Neural crest cell (in vitro differentiated cells): Measurements from ENCODE around the gene TMBIM1. TPM values are rescaled to one million over a fixed set of nuclear protein-coding genes. Genes with fewer than 3 reads are reported as not detected.

ENCODE experiments used
- DNase-seq: peaks from one replicate; pipeline ENCODE4 v3.0.0; 2021; ENCODE audit warnings: low read depth, mixed read lengths, low spot score
- H3K27ac Mint-ChIP-seq: one replicate; pipeline ENCODE4 v1.8.0; 2021; ENCODE audit warnings: mild to moderate bottlenecking, mixed read lengths; ENCODE audit not compliant: unreplicated experiment
- H3K27me3 Mint-ChIP-seq: 2 replicates; pipeline ENCODE4 v1.8.0; 2021; ENCODE audit warnings: low read depth, mild to moderate bottlenecking, mixed read lengths
- H3K36me3 Mint-ChIP-seq: 2 replicates; pipeline ENCODE4 v1.8.0; 2021; ENCODE audit warnings: low read depth, mild to moderate bottlenecking, mixed read lengths
- H3K4me1 Mint-ChIP-seq: 2 replicates; pipeline ENCODE4 v1.8.0; 2021; ENCODE audit warnings: mixed read lengths
- H3K4me3 Mint-ChIP-seq: one replicate; pipeline ENCODE4 v1.8.0; 2021; ENCODE audit warnings: mild to moderate bottlenecking, mixed read lengths
- H3K9me3 Mint-ChIP-seq: 2 replicates; pipeline ENCODE4 v1.8.0; 2021; ENCODE audit warnings: mixed read lengths
- CTCF ChIP-seq: fragments of 200-600 bp; sonication (generic); conservative IDR thresholded peaks from 2 replicates; pipeline ENCODE4 v1.5.0; 2021; ENCODE audit warnings: antibody characterized with exemption, mild to moderate bottlenecking
- total RNA-seq: library from RNA; stranded (reverse); gene quantifications from 2 replicates; pipeline ENCODE4 v1.2.1, GENCODE V29; 2021

TMBIM1 gene
- total RNA-seq, 1 donor from 2014 or later, result 8.5 TPM

DNA sequence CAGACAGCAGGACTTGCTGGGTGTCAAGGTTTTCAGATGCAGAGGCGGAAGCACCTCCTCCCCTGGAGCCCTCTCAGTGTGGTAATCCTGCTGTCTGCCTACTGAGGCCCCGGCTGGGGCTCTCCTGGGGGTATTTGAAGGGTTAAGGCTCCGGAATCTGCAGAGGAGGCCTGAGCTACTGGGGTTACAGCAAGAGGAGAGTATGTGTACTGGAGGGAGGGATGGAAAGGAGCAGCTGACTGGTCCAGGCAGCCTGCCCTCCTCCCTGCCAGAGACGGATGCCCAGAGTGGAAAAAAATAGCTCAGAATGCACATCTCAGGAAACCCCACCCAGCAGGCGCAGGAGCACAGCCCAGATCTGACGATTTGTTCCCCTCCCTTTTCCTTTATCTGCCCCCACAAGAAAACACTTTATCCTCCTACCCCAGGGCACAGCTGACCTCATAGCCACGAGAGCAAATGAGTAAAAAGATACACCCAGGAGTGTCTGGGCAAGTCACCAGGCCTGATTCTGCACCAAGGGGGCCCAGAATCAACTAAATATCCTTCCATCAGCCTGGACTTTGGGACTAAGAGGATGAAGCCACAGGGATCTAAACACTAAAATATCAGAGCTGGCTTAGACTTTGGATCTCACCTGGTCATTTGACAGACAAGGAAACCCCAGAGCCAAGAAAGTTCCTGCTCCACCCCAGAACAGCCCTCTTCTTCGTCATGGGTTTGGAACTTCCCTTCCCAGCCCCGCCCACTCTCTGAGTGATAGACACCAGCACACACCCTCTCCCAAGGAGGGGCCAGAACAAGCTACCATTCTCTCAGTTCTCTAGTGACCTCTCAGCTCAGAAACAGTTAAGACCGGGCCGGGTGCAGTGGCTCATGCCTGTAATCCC lies 5.5 kb downstream of the TMBIM1 start:
- no peaks in the 10 kb centered on the region for H3K27me3 Mint-ChIP-seq
- no peak for TF ChIP-seq CTCF
- H3K36me3 Mint-ChIP-seq, result no peaks in the 10 kb centered on the region
- H3K4me1 Mint-ChIP-seq, result peaks cover 28% of the 10 kb centered on the region
- H3K9me3 Mint-ChIP-seq, result no peaks in the 10 kb centered on the region
- peak overlapping the region; percentile 80 for H3K27ac Mint-ChIP-seq
- peak overlapping the region; percentile 16 for H3K4me3 Mint-ChIP-seq
- DNase-seq, result peak; percentile 34

DNA sequence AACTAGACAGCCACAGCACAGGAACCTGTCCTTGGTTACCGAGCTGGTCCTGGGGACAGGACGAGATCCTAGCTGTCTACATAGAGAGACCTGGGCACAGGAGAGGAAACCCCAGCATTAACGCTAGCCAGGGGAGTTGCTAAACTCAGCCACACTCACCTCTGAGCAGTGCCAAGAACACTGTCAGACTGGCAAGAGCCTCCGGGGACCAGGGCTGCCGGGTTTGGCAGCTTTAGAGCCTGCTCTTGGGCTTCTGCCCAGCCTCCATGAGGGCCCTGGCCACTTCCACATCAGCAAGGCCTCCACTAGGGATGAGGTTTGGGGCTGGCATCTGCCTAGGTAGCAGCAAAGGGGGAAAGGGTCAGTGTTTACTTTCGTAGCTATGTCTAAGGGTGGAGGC lies 6.7 kb downstream of the TMBIM1 start:
- no peak overlapping the region for H3K4me3 Mint-ChIP-seq
- H3K9me3 Mint-ChIP-seq, result no peaks in the 10 kb centered on the region
- H3K36me3 Mint-ChIP-seq, result no peaks in the 10 kb centered on the region
- DNase-seq, result no peak
- H3K4me1 Mint-ChIP-seq, result peaks cover 28% of the 10 kb centered on the region
- H3K27ac Mint-ChIP-seq, result peak overlapping the region; percentile 73
- no peak for TF ChIP-seq CTCF
- H3K27me3 Mint-ChIP-seq, result no peaks in the 10 kb centered on the region

GRCh38 chr2:218284106-218284811 lies 8.0 kb downstream of the TMBIM1 start:
- H3K27ac Mint-ChIP-seq, result peak overlapping the region; percentile 62

DNA sequence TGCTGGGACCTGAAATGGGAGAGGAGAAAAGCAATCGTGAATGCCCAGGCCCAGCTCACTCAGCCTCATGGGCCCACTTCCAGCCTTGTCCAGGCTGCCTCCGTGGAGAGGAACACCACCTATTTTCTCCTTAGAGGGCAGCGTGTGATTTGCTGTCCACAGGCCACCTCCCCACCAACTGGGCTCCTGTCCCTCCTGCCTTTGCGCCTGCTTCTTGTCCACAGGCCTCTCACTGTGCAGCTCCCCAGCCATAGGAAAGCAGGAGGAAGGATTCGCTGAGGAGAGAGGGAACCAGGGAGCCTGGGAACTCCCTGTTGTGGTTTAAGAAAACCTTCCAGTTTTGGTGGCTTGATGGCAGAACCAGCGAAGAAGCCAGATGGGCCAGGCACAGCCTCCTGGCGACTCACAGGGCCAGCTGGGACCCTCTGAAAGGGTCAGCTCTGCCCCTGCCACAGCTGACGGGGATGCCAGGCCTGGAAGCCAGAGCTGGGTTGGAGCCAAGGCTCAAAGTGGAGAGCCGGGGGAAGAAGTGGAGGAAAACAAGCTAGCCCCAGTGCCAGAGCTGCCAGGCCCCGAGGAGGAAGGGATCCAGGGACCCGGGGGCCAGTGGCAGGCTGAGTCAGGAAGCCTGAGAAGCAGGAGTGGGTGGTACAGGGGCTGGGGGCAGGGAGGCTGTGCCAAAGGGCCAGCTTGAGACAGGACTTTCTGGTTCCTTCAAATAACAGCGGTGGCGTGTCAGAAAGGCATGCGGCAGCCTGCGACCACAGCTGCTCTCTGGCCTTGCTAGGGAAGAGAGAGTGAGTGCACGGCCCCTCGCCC lies 9.9 kb downstream of the TMBIM1 start:
- H3K4me1 Mint-ChIP-seq, result peaks cover 12% of the 10 kb centered on the region
- no peaks in the 10 kb centered on the region for H3K27me3 Mint-ChIP-seq
- no peak for DNase-seq
- H3K36me3 Mint-ChIP-seq, result no peaks in the 10 kb centered on the region
- no peak for TF ChIP-seq CTCF
- H3K9me3 Mint-ChIP-seq, result no peaks in the 10 kb centered on the region
- H3K27ac Mint-ChIP-seq, result peak overlapping the region; percentile 81
- no peak overlapping the region for H3K4me3 Mint-ChIP-seq

More at GRCh38 chr2:218284106-218284811, 8.0 kb downstream of the TMBIM1 start:
- Mint-ChIP-seq H3K27me3 (no peaks in the 10 kb centered on the region), H3K9me3 (no peaks in the 10 kb centered on the region), H3K4me1 (peaks cover 18% of the 10 kb centered on the region), H3K4me3 (no peak overlapping the region), H3K36me3 (no peaks in the 10 kb centered on the region)
- no peak for TF ChIP-seq CTCF
- no peak for DNase-seq

DNA sequence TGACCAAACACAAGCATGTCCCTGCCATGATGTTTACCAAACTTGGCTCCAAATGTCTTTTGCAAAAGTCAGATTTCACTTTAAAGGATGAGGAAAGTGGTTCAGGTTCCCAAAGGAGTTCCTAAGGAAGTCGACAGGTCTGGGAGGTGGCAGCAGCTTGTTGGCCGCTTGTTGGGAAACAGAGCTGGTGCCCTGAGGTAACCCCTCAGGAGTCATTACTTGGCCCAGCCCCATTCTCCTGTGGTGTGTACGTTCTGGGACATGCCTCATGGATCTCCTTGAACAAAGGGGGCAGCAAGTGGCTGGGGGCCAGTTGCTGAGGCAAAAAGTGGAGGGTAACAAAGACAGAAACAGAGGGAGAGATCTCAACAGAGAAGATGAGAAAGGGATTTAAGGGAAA lies 10.9 kb downstream of the TMBIM1 start:
- Mint-ChIP-seq H3K4me1 (peaks cover 3% of the 10 kb centered on the region), H3K27me3 (no peaks in the 10 kb centered on the region), H3K27ac (no peak overlapping the region), H3K9me3 (no peaks in the 10 kb centered on the region), H3K36me3 (no peaks in the 10 kb centered on the region), H3K4me3 (no peak overlapping the region)
- no peak for TF ChIP-seq CTCF
- no peak for DNase-seq
